Germinal center (tissue), 1 donor: ENCODE results near the gene TMPRSS9.
A peak's percentile ranks its signal among the peaks of the same experiment; 100 is the strongest.

Experiments used
- DNase-seq: peaks from one replicate; pipeline ENCODE4 v3.0.0; 2012; ENCODE audit warnings: mixed read lengths, low spot score

TMPRSS9 gene

DNA sequence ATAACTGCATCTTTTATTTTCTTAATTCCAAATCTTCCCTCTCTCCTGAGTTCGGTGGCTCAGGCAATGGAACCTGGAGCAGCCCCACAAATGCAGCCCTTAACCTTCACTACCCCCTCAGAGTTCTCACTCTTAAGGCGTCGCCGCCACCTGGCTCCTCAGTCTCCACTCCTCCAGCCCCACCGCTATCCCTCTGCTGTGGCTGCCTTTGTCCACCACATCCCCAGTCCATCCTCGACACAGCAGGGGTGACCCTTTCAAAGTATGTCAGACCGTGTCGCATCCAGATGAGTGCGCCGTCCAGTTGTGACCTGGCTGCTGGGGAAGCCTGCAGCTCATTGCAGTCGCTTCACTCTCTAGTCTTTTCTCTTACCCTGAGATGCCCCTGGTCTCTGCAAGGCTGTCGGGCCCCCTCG, 30.6 kb upstream of the TMPRSS9 start:
- no peak for DNase-seq

DNA sequence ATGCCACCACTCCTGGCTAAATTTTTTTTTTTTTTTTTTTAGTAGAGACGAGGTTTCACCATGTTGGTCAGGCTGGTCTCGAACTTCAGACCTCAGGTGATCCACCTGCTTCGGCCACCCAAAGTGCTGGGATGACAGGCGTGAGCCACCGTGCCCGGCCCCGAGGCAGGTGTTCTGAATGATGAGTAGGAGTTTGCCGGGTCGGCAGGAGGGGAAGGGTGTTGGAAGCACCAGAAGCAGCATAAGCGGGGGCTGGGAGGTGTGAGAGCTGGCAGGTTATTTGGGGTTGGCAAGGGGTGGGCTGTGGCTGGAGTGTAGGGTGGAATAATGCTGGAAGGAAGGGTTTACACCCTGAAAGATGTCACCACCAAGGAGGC, 29.8 kb upstream of the TMPRSS9 start:
- no peak for DNase-seq

DNA sequence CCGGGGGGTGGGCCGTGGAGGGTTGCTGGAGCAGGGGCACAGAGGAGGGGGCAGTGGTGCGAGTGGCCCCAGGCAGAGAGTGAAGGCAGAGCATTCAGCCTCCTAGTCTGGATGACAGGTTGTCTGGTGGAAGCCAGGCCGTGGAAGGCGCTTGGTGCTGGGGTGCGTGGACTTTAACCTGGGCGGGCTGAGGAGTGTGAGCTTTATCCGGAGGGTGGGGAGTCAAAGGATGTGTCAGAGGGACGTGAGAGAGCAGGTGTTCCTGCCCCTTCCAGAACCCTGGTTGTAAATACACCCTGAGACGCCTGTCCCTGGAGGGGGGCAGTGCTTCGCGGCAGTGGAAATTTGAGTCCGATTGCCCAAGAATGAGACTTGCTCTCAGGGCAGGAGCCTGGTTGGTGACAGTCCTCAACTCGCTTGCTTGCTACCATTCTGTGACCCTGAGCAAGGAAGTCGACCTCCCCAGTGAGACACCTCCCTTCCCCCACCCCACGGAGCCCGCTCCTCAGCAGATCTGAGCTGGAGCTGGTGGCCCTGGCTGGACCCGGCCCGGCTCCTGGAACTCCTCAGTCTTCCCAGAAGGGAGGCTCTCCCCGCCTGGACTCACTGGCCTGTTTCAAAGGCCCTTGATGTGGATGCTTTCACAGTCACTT, 29.3 kb upstream of the TMPRSS9 start:
- DNase-seq = no peak

DNA sequence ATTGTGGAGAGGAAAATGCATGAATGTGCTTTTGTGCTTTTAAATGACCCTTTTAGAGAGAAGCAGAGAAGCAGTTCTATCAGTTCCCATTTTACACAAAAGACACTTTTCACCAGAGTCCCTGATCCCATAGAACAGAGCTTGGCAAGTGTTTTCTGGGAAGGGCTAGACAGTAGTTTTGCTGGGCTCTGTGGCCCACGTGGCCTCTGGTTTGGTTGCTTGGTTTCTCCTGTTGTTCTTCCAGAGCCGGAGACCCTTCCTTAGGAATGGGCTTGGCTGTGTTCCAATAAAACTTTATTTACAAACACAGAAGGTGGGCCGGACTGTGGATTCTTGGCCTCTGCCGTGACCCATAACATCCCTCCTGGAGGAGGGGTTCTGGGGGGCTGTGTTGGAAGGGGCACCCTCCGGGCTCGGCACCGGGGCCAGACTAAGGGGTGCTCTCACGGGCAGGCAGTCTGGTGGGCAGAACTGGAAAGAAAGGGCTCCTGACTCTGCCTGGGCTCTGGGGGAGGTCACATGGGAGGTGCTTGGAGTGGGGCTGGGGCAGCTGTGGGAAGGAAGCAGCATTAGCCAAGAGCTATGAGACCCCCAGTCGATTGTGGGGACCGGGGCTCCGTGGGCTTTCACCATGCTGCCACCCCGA, 28.3 kb upstream of the TMPRSS9 start:
- DNase-seq = no peak

DNA sequence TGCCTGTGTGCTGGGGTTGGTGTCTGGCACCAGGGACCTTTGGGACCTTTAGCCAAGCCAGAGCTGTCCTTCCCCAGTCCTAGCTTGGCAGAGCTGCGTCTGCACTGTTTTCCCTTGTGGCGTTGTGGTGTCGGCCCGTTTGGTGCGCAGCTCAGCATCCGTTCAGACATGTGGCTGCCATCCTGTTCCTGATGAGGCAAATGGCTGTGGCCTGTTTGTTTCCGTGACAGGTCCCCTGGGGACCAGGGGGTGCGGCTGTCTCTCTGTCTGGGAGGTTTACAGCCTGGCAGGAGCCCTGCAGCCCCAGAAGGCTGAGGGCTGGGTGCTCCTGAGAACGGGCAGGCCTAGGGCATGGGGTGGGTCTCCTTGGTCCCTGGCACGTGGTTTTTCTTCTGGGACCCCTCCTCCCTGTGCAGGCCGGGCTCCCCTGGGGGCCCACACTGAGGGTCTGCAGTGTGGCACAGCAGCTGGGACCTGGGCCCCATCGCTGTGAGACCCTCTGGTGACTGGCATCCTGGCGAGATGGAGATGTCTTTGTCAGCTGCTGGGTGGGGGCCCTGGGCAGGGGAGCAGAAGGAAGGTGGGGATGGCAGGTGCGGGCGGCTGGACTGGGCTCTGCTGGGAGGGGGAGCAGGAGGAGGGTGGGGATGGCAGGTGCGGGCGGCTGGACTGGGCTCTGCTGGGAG, 27.6 kb upstream of the TMPRSS9 start:
- DNase-seq = peak; percentile 90

DNA sequence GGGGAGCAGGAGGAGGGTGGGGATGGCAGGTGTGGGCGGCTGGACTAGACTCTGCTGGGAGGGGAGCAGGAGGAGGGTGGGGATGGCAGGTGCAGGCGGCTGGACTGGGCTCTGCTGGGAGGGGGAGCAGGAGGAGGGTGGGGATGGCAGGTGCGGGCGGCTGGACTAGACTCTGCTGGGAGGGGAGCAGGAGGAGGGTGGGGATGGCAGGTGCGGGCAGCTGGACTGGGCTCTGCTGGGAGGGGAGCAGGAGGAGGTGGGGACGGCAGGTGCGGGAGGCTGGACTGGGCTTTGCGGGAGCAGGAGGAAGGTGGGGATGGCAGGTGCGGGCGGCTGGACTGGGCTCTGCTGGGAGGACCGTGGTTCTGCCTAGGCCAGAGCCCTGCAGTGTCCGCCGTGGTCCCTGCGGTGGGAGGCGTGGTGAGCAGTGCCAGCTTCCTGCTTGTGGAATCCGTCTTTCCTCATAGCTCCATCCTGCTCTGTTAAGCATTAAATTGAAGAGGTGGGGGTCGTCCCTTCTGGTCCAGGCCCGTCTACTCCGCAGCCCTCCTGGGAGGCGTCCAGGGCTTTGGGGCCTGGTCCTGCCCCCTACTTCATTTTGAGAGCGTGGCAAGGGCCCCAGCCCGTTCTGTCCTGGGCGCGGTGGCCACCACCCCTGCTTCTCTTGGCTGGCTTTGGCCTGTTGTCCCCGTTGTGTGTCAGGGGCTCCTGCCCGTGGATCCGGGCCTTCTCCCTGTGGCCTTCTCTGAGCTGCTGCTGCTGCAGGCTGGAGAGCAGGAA, 26.8 kb upstream of the TMPRSS9 start:
- DNase-seq = no peak

DNA sequence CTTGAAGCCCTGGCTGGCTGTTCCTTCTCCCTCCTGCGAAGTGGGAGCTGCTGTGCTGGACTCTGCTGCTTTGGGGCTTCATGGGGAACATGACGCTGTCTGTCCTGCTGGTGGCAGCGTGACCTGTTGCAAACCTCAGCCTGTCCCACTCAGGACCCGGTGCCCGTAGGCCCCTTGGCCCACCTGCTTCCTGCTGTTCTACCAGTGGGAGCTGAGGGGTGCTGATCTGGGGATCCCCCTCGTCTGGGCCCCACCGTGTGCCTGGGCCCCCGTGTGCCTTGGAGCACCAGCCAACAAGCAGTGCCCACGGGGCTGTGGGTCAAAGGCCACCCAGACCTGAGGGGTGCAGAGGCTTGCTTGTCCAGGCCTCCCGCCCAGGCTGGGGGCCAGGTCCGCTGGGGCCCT, 26.3 kb upstream of the TMPRSS9 start:
- DNase-seq = no peak

DNA sequence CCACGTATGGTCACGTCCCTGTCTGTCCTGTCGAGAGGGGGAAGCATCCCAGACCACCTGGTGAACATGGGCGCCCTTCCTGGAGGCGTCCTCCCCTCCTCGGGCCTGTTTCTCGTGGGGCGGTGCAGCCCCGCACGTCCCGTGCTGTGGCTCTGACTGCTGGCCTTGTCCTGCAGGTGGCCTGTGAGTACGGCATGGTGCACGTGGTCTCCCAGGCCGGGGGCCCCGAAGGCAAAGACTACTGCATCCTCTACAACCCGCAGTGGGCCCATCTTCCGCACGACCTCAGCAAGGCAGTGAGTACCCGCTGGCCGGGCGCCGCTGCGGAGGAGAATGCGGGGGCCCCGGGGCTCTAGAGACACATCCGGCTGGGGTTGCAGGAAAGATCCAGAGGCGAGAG, 25.6 kb upstream of the TMPRSS9 start:
- no peak for DNase-seq

DNA sequence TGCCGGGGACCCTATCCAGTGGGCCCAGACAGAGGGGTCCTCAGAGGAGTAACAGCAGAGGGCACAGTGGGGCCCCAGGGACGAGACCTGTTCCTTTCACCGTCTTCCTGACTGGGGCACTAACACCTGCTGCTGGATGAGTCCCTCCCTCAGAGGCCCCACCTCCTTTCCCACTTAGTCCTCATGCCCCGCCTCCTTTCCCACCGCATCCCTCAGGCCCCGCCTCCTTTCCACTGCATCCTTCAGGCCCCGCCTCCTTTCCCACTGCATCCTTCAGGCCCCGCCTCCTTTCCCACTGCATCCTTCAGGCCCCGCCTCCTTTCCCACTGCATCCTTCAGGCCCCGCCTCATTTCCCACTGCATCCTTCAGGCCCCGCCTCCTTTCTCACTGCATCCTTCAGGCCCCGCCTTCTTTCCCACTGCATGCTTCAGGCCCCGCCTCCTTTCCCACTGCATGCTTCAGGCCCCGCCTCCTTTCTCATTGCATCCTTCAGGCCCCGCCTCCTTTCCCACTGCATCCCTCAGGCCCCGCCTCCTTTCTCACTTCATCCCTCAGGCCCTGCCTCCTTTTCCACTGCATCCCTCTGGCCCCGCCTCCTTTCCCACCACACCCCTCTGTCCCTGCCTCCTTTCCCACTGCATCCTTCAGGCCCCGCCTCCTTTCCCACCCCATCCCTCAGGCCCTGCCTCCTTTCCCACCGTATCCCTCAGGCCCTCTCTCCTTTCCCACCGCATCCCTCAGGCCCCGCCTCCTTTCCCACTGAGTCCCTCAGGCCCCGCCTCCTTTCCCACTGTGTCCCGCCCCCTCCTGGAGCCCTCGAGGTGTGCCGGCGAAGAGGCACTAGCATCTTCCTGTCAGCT, 24.8 kb upstream of the TMPRSS9 start:
- no peak for DNase-seq

DNA sequence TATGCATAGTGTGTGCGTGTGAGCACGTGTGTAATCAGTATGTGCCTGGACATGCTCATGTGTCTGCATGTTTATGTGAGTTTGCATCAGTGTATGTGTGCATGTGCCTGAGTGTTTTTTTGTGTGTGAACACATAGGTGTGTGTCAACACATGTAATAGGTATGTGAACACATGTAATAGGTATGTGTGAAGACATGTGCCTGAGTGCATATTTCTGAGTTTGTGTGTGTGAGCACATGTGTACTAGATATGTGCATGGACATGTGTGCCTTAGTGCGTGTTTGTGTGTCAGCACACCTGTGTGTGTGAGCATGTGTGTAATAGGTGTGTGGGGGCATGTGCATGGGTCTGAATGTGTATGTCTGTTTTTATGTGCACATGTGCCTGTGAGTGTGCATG, 24.2 kb upstream of the TMPRSS9 start:
- no peak for DNase-seq

DNA sequence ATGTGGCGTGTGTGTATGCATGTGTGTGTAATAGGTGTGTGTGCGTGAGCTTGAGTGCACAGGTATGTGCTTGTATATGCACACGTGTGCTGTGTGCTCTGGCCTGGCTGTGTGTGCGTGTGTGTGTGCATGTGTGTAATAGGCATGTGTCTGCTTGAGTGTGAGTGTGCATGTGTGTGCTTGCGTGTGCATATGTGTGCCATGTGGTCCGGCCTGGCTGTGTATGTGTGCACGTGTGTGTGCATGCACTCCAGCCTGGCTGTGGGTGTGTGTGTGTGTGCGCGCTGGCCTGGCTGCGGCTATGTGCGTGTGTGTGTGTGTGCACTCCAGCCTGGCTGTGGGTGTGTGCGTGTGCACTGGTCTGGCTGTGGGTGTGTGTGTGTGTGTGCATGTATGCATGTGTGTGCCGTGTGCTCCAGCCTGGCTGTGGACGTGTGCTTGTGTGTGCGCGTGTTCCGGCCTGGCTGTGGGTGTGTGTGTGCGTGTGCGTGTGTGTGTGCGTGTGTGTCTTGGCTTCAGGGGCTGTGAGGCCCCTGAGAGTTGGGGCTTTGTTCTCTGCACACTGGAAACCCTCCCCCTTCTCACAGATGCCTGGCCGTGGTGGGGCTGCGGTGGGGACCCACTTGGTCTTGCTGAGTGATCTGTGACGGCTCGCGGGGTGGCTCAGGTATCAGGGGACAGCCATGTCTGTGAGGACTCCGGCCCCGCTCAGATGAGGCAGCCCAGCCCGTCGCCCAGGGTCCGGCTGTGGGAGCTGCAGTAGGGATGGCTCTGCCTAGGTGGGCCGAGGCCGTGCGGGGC, 23.3 kb upstream of the TMPRSS9 start:
- DNase-seq = no peak

DNA sequence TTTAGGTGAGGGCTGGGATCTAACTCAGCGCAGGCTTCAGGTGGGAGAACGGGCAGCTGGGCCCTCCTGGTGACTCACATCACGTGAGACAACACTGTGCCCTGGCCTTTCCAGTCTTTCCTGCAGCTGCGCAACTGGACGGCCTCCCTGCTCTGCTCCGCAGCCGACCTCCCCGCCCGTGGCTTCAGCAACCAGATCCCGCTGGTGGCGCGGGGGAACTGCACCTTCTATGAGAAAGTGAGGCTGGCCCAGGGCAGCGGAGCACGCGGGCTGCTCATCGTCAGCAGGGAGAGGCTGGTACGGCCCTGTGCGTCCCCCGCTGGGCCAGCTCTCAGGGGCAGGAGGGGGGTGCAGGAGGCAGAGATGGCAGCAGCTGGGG, 22.7 kb upstream of the TMPRSS9 start:
- no peak for DNase-seq

DNA sequence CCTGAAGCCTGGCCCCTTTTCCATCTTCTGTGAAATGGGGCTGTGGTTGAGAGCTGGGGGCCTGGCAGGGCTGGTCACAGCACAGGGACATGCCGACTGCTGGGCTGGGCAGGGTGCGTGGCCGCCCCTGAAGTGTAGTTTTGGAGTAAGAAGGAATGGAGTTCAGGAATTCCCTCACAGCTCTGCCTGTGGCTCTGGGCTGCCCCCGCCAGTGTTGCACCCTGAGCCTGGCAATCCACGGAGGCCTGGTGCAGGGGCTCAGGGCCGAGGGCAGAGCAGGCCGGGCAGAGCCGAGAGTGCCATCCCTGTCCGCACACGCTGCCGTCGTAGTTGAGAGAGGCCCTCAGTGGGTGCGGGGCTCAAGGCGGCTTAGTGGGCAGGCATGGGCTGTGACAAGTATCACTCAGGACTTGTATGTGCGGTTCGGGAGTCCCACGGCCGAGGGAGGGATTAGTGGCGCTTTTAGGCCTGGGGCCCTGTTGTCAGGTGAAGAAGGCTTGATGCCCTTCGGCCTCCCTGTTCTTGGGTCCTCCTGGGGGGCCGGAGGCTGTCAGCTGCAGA, 21.9 kb upstream of the TMPRSS9 start:
- no peak for DNase-seq

DNA sequence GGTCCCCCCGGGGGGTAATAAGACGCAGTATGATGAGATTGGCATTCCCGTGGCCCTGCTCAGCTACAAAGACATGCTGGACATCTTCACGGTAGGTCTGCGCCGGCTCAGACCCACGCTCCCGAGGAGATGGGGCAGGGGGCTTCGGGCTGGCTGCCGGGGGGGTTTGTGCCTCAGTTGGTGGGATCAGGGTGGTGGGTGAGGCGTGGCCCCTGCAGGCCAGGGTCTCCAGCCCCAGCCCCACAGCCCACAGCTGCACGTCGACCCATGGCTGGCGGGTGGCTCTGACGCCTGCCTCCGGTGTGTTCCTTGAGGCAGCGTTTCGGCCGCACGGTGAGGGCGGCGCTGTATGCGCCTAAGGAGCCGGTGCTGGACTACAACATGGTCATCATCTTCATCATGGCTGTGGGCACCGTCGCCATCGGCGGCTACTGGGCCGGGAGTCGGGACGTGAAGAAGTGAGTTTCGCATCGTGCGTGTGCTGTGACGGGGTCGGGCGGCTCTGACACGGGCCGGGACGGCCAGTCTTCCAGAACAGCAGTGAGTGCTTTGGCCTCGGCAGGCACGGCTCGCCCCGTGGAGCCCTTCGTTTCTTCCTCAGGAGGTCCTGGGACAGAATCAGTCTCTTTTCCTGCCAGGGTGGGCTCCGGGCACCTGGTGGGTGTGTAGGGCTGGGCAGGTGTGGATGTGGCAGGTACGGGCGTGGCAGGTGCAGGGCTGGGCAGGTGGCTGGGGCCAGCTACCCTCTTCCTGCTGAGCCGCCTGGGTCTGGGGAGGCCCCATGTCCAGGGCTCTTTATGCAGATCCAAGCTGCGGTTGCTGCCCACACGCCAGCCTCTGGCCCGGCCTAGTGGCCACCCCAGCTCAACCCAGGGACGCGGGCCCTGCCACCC, 21.1 kb upstream of the TMPRSS9 start:
- no peak for DNase-seq

DNA sequence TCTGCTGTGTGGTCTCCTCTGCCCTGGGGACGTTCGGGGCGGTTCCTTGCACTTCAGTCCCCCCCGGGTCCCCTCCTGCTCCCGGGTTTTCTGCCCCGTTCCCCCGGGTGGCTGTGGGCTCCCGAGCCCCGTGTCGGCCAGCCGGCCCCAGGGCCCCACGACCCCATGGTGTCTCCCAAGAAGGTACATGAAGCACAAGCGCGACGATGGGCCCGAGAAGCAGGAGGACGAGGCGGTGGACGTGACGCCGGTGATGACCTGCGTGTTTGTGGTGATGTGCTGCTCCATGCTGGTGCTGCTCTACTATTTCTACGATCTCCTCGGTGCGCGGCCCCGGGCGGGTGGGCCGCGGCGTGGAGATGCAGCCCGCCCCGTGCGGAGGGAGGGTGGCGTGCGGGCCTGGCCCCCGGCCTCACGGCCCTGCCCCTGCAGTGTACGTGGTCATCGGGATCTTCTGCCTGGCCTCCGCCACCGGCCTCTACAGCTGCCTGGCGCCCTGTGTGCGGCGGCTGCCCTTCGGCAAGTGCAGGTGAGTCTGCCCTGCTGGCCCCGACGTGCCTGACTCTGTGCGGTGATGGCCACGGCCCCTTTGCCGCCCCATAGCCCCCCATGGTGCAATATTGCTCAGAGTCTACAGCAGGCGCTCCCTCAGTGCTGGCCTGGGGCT, 20.3 kb upstream of the TMPRSS9 start:
- DNase-seq = no peak

DNA sequence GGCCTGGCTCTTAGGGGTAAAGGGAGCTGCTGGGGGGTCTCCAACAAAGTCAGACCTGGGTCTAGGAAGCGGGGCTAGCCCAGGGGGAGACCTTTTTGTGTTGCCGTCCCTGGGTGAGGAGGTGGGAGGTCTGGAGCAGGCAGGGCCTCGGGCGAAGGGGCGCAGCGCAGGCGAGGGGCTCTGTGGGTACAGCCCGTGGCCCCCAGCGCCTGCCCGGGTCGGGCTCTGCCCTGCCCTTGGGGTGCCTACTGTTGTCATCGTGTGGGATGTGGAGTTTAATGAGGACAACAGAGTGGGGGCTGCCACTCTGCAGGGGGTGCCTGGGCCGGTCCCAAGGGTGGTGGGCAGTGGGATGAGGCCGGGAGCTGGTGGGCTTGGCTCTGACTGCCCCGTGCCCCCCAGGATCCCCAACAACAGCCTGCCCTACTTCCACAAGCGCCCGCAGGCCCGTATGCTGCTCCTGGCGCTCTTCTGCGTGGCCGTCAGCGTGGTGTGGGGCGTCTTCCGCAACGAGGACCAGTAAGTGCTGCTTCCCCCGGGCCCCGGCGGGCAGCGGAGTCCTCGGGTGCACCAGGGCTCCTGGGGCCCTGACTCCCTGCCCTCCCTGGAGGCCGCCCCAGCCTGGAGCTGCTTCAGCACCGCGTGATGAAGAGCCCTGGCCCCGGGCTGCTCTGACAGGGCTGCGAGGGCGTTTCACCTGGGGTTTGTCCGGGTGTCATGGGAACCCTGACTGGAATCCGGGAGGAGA, 19.4 kb upstream of the TMPRSS9 start:
- DNase-seq = no peak

DNA sequence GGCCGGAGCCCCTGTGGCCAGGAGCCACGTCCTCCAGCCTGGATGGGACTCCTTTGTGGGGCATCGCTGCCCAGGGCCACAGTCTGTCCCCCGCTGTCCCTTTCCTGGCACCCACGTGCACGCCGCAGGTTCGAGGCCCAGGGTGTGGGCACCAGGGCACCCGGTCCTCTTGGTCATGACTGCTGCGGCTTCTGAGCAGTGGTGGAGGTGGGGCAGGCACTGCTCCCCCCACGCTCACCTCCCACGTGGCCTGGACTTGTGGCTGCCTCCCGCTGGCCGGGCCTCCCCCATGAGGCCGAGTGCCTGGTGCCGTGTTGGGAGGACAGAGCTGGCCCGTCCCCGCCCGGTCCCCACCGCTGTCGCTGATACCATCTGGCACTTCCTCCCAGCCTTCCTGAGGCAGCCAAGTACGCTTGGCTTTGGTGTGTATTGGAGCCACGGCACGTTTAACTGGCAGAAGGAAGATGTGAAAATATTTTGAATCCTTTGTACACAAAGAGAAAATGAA, 18.8 kb upstream of the TMPRSS9 start:
- no peak for DNase-seq

DNA sequence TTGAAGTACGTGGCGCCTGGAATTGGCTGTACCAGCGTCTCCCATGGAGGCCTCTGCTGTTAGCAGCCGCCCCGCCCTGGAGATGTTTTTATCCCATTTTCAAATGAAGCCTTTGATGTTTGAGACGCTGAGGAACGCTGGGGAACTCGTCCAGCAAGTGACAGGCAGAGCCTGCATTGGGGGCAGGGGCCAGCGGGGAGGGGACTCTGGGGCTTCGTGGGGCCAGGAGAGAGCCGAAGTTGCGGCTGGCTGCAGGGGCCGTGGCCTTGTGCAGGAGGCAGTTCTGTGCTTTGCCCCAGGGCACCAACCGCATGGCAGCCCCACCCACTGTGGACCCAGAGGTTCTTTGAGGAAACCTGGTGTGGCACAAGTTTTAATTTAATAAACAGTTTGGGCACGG, 18.1 kb upstream of the TMPRSS9 start:
- no peak for DNase-seq
